ENCODE data around the gene NMNAT2.

The NMNAT2 gene

GRCh38 chr1:183365093-183365492 lies 53.1 kb downstream of the NMNAT2 start:
- DNase-seq (ENCODE audit: low read depth): no peak
- TF ChIP-seq, protein P1, sequence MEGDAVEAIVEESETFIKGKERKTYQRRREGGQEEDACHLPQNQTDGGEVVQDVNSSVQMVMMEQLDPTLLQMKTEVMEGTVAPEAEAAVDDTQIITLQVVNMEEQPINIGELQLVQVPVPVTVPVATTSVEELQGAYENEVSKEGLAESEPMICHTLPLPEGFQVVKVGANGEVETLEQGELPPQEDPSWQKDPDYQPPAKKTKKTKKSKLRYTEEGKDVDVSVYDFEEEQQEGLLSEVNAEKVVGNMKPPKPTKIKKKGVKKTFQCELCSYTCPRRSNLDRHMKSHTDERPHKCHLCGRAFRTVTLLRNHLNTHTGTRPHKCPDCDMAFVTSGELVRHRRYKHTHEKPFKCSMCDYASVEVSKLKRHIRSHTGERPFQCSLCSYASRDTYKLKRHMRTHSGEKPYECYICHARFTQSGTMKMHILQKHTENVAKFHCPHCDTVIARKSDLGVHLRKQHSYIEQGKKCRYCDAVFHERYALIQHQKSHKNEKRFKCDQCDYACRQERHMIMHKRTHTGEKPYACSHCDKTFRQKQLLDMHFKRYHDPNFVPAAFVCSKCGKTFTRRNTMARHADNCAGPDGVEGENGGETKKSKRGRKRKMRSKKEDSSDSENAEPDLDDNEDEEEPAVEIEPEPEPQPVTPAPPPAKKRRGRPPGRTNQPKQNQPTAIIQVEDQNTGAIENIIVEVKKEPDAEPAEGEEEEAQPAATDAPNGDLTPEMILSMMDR (IDR thresholded peaks at IDR 0.05; ENCODE audit: low read depth, low read length, missing control alignments): no peak
- no peak overlapping the region for H3K4me3 ChIP-seq (ENCODE audit: low read depth, low read length)
- in situ Hi-C loops (cut with HindIII; ENCODE audit: low sequenced_read_pairs): no loop called here

DNA sequence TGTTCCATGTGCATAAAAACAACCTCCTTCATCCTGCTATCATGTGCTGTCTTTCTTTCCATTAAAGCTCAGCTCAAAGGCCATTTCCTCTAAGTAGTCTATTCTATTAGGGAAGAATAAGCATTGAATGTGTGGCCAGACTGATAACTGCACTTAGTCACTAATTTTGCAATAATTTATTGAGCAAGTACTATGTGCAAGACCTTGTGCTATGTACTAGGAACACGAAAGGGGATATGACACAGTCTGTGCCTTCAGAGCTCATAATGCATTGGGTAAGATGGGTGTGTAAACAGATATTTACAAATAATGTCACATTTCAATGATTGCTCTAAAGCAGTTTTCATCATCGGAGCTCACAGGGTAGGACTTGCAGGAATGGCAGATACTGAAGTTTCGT lies 54.2 kb downstream of the NMNAT2 start:
- TF ChIP-seq, protein P1 (IDR thresholded peaks at IDR 0.05; ENCODE audit: low read depth, low read length, missing control alignments): no peak
- no peak for DNase-seq (ENCODE audit: low read depth)
- in situ Hi-C loops (cut with HindIII; ENCODE audit: low sequenced_read_pairs): no loop called here
- H3K4me3 ChIP-seq (ENCODE audit: low read depth, low read length): no peak overlapping the region

- TF ChIP-seq, protein P1 (IDR thresholded peaks at IDR 0.05; ENCODE audit: low read depth, low read length, missing control alignments): no peak
- H3K4me3 ChIP-seq (ENCODE audit: low read depth, low read length): no peak overlapping the region
- in situ Hi-C loops (cut with HindIII; ENCODE audit: low sequenced_read_pairs): no loop called here
- no peak for DNase-seq (ENCODE audit: low read depth)
Measured at GRCh38 chr1:183361081-183361480, 57.1 kb downstream of the NMNAT2 start.

- no peak overlapping the region for H3K4me3 ChIP-seq (ENCODE audit: low read depth, low read length)
- TF ChIP-seq, protein P1 (IDR thresholded peaks at IDR 0.05; ENCODE audit: low read depth, low read length, missing control alignments): no peak
- no peak for DNase-seq (ENCODE audit: low read depth)
- in situ Hi-C loops (cut with HindIII; ENCODE audit: low sequenced_read_pairs): no loop called here
Measured at GRCh38 chr1:183360473-183360872, 57.7 kb downstream of the NMNAT2 start.

- H3K4me3 ChIP-seq (ENCODE audit: low read depth, low read length): no peak overlapping the region
- TF ChIP-seq, protein P1 (IDR thresholded peaks at IDR 0.05; ENCODE audit: low read depth, low read length, missing control alignments): no peak
- DNase-seq (ENCODE audit: low read depth): no peak
- in situ Hi-C loops (cut with HindIII; ENCODE audit: low sequenced_read_pairs): no loop called here
Measured at GRCh38 chr1:183356534-183357182, 61.5 kb downstream of the NMNAT2 start.

- no peak for DNase-seq (ENCODE audit: low read depth)
- in situ Hi-C loops (cut with HindIII; ENCODE audit: low sequenced_read_pairs): no loop called here
- TF ChIP-seq, protein P1 (IDR thresholded peaks at IDR 0.05; ENCODE audit: low read depth, low read length, missing control alignments): no peak
- H3K4me3 ChIP-seq (ENCODE audit: low read depth, low read length): no peak overlapping the region
Measured at GRCh38 chr1:183355797-183356196, 62.4 kb downstream of the NMNAT2 start.

Measured in astrocyte of the cerebellum (primary cell).